ENCODE measurements around the gene TSPEAR.
"Not testable (repeated sequence)": the region's sequence is repeated elsewhere in the genome, so short reads cannot be mapped to it uniquely, and the experiment has no call there.

TSPEAR gene

DNA sequence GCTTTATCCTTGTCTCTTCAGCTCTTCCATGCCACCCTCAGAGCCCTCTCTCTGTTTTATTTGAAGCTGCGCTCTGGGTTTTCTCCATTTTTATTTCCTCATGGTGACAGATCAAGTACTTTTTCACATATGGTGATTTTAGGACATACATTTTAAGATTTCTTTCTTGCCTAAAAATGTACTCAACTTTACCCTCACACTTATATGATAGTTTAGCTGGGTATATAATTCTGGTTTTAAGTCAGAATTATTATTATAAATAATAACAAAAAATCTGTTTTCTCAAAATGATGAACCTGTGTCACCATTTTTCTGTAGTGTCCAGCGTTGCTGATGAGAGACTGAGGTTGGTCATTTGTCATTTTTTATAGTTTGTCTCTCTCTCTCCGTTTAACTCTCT lies 130.2 kb downstream of the TSPEAR start:
- TF ChIP-seq CTCF (IDR thresholded peaks at IDR 0.05; ENCODE audit: control insufficient read depth, insufficient read depth, low read depth, low read length, missing control alignments): no peak
- DNase-seq (ENCODE audit: low read depth): no peak
- H3K4me3 ChIP-seq (ENCODE audit: control insufficient read depth, low read depth, low read length): no peak overlapping the region

GRCh38 chr21:44580231-44580821 lies 131.0 kb downstream of the TSPEAR start, which contains the start of gene KRTAP10-5:
Gene KRTAP10-5 (minus strand): TSS chr21:44580604. CDS start chr21:44580578, 26 bp downstream.
- not testable (repeated sequence) for H3K4me3 ChIP-seq (ENCODE audit: control insufficient read depth, low read depth, low read length); DNase-seq (ENCODE audit: low read depth)

GRCh38 chr21:44579833-44580144 lies 131.6 kb downstream of the TSPEAR start:
- TF ChIP-seq CTCF (IDR thresholded peaks at IDR 0.05; ENCODE audit: control insufficient read depth, insufficient read depth, low read depth, low read length, missing control alignments): no peak
- H3K4me3 ChIP-seq (ENCODE audit: control insufficient read depth, low read depth, low read length): no peak overlapping the region
- no peak for DNase-seq (ENCODE audit: low read depth)

- DNase-seq (ENCODE audit: low read depth): no peak
- no peak for TF ChIP-seq CTCF (IDR thresholded peaks at IDR 0.05; ENCODE audit: control insufficient read depth, insufficient read depth, low read depth, low read length, missing control alignments)
- no peak overlapping the region for H3K4me3 ChIP-seq (ENCODE audit: control insufficient read depth, low read depth, low read length)
These were observed 132.1 kb downstream of the TSPEAR start for GRCh38 chr21:44579056-44579832.

DNA sequence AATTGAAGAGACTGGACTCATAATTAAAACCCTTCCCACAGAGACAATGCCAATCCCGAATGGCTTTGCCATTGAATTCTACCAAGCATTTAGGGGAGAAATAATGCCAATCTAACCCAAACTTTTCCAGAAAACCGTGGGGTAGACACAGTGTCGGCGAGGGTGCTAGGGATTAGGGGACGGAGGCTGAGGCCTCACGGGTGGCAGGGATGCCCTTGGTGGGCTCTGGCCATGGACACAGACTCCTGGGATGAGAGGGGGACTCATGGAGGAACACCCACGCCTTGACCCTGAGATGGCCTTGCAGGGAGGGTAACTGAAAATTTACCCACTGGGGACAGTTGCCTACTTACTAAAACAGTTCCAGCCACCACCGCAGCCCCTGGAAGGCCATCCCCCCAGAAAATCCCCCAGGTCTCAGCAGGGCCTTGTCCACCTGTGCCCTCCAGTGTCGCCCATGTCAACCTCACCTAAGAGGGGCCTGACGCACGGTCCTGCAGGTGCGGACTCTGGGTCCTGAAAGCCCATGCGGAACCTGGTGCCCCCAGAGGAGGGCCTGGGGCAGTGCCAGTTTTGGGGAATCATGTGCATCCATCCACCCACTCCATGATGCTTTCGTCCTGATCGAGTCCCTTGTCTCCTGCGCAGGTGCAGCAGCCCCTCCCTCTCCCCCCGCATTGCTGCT lies 132.9 kb downstream of the TSPEAR start:
- no peak for TF ChIP-seq CTCF (IDR thresholded peaks at IDR 0.05; ENCODE audit: control insufficient read depth, insufficient read depth, low read depth, low read length, missing control alignments)
- no peak for DNase-seq (ENCODE audit: low read depth)
- H3K4me3 ChIP-seq (ENCODE audit: control insufficient read depth, low read depth, low read length): no peak overlapping the region

DNA sequence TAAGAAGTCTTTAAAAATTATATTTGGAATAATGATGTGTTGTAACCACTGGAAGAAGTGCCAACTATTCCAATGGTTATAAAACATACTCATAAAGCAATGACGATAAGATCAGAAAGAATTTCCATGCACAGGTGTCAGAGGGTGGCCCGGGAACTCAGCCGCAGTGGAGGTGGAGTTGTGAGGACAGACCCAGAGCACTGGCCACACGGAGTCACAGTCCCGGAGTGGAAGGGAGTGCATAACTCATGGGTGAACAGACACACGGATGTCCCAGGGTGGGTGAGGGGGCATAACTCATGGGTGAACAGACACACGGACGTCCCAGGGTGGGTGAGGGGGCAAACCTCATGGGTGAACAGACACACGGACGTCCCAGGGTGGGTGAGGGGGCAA lies 135.3 kb downstream of the TSPEAR start:
- H3K4me3 ChIP-seq (ENCODE audit: control insufficient read depth, low read depth, low read length): no peak overlapping the region
- DNase-seq (ENCODE audit: low read depth): no peak
- no peak for TF ChIP-seq CTCF (IDR thresholded peaks at IDR 0.05; ENCODE audit: control insufficient read depth, insufficient read depth, low read depth, low read length, missing control alignments)
